GM19395 (cell line): Measurements from ENCODE around the gene GBX2.
"Not testable (repeated sequence)": the region's sequence is repeated elsewhere in the genome, so short reads cannot be mapped to it uniquely, and the experiment has no call there.

ENCODE experiments used
- ATAC-seq: cut with Tn5 transposase; IDR thresholded peaks from one replicate; pipeline ENCODE4 v1.9.1; 2021; ENCODE audit warnings: mild to moderate bottlenecking, moderate library complexity; ENCODE audit not compliant: unreplicated experiment

The GBX2 gene

GRCh38 chr2:236156860-236157194 is 11.4 kb downstream of the GBX2 start:
- no peak for ATAC-seq

GRCh38 chr2:236156095-236156859 is 11.9 kb downstream of the GBX2 start:
- ATAC-seq, result no peak

- no peak for ATAC-seq
Observed at GRCh38 chr2:236155406-236155805, 12.8 kb downstream of the GBX2 start.

GRCh38 chr2:236146436-236146835 is 21.8 kb downstream of the GBX2 start:
- no peak for ATAC-seq

GRCh38 chr2:236143811-236144210 is 24.4 kb downstream of the GBX2 start:
- ATAC-seq, result no peak

- ATAC-seq, result not testable (repeated sequence)
Observed at GRCh38 chr2:236141616-236142015, 26.6 kb downstream of the GBX2 start.

- no peak for ATAC-seq
Observed at GRCh38 chr2:236137066-236137465, 31.1 kb downstream of the GBX2 start.

- no peak for ATAC-seq
Observed at GRCh38 chr2:236136538-236136937, 31.6 kb downstream of the GBX2 start.

- ATAC-seq, result no peak
Observed at GRCh38 chr2:236133410-236134012, 34.7 kb downstream of the GBX2 start.

GRCh38 chr2:236131073-236131692 is 37.0 kb downstream of the GBX2 start:
- no peak for ATAC-seq

- ATAC-seq, result no peak
Observed at GRCh38 chr2:236130349-236130998, 37.7 kb downstream of the GBX2 start.

GRCh38 chr2:236129935-236130334 is 38.3 kb downstream of the GBX2 start:
- ATAC-seq, result no peak

- no peak for ATAC-seq
Observed at GRCh38 chr2:236128321-236128720, 39.9 kb downstream of the GBX2 start.

- no peak for ATAC-seq
Observed at GRCh38 chr2:236127010-236127409, 41.2 kb downstream of the GBX2 start.

- ATAC-seq, result no peak
Observed at GRCh38 chr2:236125541-236125940, 42.6 kb downstream of the GBX2 start.

- no peak for ATAC-seq
Observed at GRCh38 chr2:236124182-236124893, 43.8 kb downstream of the GBX2 start.

- ATAC-seq, result no peak
Observed at GRCh38 chr2:236123716-236124115, 44.5 kb downstream of the GBX2 start.

GRCh38 chr2:236122236-236122635 is 46.0 kb downstream of the GBX2 start:
- ATAC-seq, result no peak

GRCh38 chr2:236121546-236121945 is 46.6 kb downstream of the GBX2 start:
- no peak for ATAC-seq

- no peak for ATAC-seq
Observed at GRCh38 chr2:236120829-236121228, 47.4 kb downstream of the GBX2 start.

GRCh38 chr2:236120141-236120601 is 48.0 kb downstream of the GBX2 start:
- ATAC-seq, result no peak
